Endothelial cell (in vitro differentiated cells): ENCODE data around the gene MRPL4. TPM values are rescaled to one million over a fixed set of nuclear protein-coding genes. Genes with fewer than 3 reads are reported as not detected.

Experiments
- DNase-seq: peaks from one replicate; pipeline ENCODE4 v3.0.0; 2021; ENCODE audit warnings: low spot score
- H3K27ac Mint-ChIP-seq: one replicate; pipeline ENCODE4 v1.8.0; 2021; ENCODE audit warnings: mixed read lengths, inconsistent platforms; ENCODE audit not compliant: unreplicated experiment
- H3K27me3 Mint-ChIP-seq: one replicate; pipeline ENCODE4 v1.8.0; 2021; ENCODE audit warnings: mild to moderate bottlenecking, moderate library complexity, mixed read lengths, inconsistent platforms; ENCODE audit not compliant: unreplicated experiment
- H3K36me3 Mint-ChIP-seq: one replicate; pipeline ENCODE4 v1.8.0; 2021; ENCODE audit warnings: mild to moderate bottlenecking, low read depth, mixed read lengths, inconsistent platforms; ENCODE audit not compliant: unreplicated experiment
- H3K4me1 Mint-ChIP-seq: one replicate; pipeline ENCODE4 v1.8.0; 2021; ENCODE audit warnings: mild to moderate bottlenecking, mixed read lengths, inconsistent platforms; ENCODE audit not compliant: unreplicated experiment
- H3K4me3 Mint-ChIP-seq: one replicate; pipeline ENCODE4 v1.8.0; 2021; ENCODE audit warnings: mild to moderate bottlenecking, mixed read lengths, inconsistent platforms; ENCODE audit not compliant: unreplicated experiment
- H3K9me3 Mint-ChIP-seq: one replicate; pipeline ENCODE4 v1.8.0; 2021; ENCODE audit warnings: mixed read lengths, inconsistent platforms; ENCODE audit not compliant: unreplicated experiment
- total RNA-seq: library from RNA; stranded (reverse); fragmentation: NEBNext Ultra II Directional; extraction: Animal tissue kit (Norgen Biotek cat#: 25700); gene quantifications from one replicate; pipeline ENCODE4 v1.2.1, GENCODE V29; 2021; ENCODE audit not compliant: unreplicated experiment
- TF ChIP-seq, protein P1 (sequence below): fragments of 200-600 bp; sonication (generic); IDR thresholded peaks from one replicate; pipeline ENCODE4 v1.5.0; 2021; ENCODE audit warnings: antibody characterized with exemption; ENCODE audit not compliant: unreplicated experiment

MRPL4 gene
- total RNA-seq, 1 donor from 2014 or later: 51.3 TPM

DNA sequence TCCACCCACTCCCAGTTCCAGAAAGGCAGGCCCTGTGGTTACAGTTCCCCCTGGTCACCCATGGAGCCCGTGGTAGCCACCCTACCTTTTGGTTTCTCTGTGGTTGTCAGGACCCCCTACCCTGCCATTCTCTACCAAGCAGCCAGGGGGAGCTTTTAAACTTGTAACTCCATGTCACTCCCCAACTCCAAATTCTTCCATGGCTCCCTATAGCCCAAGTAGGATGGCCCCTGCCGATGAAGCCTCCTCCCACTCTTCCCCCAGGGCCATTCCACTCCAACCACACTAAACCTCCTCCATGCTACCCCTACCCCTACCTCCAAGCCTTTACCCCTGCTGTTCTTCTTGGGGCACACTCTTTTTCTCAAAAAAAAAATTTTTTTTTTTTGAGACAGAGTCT lies 23.1 kb upstream of the MRPL4 start:
- TF ChIP-seq, protein P1, sequence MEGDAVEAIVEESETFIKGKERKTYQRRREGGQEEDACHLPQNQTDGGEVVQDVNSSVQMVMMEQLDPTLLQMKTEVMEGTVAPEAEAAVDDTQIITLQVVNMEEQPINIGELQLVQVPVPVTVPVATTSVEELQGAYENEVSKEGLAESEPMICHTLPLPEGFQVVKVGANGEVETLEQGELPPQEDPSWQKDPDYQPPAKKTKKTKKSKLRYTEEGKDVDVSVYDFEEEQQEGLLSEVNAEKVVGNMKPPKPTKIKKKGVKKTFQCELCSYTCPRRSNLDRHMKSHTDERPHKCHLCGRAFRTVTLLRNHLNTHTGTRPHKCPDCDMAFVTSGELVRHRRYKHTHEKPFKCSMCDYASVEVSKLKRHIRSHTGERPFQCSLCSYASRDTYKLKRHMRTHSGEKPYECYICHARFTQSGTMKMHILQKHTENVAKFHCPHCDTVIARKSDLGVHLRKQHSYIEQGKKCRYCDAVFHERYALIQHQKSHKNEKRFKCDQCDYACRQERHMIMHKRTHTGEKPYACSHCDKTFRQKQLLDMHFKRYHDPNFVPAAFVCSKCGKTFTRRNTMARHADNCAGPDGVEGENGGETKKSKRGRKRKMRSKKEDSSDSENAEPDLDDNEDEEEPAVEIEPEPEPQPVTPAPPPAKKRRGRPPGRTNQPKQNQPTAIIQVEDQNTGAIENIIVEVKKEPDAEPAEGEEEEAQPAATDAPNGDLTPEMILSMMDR: peak; percentile 58
- no peaks in the 10 kb centered on the region for H3K9me3 Mint-ChIP-seq
- H3K4me3 Mint-ChIP-seq: no peak overlapping the region
- peaks cover 6% of the 10 kb centered on the region for H3K4me1 Mint-ChIP-seq
- H3K36me3 Mint-ChIP-seq: peaks cover 12% of the 10 kb centered on the region
- no peak overlapping the region for H3K27ac Mint-ChIP-seq
- peak; percentile 47 for DNase-seq
- peaks cover 6% of the 10 kb centered on the region for H3K27me3 Mint-ChIP-seq

DNA sequence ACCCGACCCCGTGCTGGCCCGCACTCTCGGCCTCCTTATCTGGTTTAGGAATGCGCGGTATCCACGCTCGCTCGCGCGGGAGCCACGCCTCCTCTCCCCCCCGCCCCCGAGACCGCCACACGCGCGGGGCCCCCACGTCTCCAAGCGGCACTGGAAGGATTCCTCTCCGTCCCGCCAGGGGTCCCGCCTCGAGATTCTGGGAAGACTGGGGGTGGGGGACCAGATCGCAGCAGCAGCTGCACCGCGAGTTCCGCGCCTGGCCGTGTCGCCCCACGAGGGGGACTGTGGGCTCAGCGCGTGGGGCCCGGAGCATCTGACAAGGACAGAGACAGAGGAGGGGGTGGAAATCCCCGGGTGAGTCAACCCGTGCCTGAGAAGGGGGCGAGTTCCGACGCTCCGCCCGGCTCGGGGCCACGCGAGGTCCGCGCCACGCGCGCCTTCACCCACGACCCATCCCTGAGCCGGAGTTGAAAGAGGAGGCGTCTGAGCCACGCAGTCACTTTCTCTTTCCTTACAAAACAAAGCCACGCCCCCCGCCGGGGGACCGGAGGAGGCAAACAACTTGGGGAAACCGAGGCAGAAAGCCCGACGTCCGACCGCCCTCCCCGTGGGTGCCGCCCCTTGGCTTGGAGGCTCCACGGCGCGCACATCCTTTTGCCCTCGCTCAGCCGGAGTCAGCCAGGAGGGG lies 21.7 kb upstream of the MRPL4 start:
- H3K4me3 Mint-ChIP-seq: peak overlapping the region; percentile 86
- H3K36me3 Mint-ChIP-seq: peaks cover 8% of the 10 kb centered on the region
- TF ChIP-seq, protein P1: peak; percentile 15
- no peaks in the 10 kb centered on the region for H3K9me3 Mint-ChIP-seq
- peak; percentile 66 for DNase-seq
- H3K4me1 Mint-ChIP-seq: peaks cover 6% of the 10 kb centered on the region
- no peak overlapping the region for H3K27ac Mint-ChIP-seq
- peaks cover 6% of the 10 kb centered on the region for H3K27me3 Mint-ChIP-seq

DNA sequence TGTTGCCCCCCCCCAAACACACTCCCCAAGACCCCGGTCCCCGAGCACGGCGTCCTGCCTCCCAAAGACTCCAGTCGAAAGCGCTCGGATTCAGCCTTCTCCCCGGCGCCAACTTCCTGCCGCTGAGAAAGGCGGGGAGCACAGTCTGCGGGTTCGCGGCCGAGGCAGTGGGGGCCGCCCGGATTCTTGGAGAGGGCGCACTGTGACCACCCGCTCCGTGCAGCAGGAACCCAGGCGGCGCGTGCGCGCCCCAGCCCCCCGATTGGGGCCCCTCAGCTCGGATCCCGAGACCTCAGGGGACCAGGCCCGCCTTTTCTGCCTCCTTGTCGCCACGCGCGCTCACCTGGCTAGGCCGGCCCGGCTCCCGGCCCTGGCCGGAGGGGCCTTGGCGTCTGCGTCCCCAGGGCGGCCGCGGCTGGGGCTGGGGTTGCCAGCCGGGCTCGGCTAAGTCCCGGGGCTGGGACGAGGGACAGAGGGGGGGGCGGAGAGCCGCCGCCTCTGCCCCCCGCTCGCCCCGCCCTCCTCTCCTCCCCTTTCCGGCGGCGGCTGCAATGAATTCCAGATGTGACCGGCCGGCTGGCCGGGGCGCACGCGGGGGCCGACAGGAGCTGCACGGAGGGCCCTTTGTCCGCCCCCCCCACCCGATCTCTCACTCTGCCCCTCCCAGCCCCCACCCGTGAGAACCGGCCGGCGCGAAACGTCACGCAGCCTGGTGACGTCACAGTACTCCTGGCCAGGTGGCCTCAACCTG lies 21.0 kb upstream of the MRPL4 start, which contains the start of gene S1PR2:
TSS of gene S1PR2 (minus strand) at position 471 of the 751 bp plus-strand sequence. CDS start 6,426 bp downstream, outside the sequence.
- peak; percentile 82 for DNase-seq
- Mint-ChIP-seq H3K27ac (peak within 1 kb of the TSS; percentile 87), H3K27me3 (peaks cover 6% of the 10 kb centered on the region), H3K9me3 (no peaks in the 10 kb centered on the region), H3K4me3 (peak within 1 kb of the TSS; percentile 86), H3K36me3 (peaks cover 7% of the 10 kb centered on the region), H3K4me1 (peaks cover 9% of the 10 kb centered on the region)
- TF ChIP-seq, protein P1: no peak

DNA sequence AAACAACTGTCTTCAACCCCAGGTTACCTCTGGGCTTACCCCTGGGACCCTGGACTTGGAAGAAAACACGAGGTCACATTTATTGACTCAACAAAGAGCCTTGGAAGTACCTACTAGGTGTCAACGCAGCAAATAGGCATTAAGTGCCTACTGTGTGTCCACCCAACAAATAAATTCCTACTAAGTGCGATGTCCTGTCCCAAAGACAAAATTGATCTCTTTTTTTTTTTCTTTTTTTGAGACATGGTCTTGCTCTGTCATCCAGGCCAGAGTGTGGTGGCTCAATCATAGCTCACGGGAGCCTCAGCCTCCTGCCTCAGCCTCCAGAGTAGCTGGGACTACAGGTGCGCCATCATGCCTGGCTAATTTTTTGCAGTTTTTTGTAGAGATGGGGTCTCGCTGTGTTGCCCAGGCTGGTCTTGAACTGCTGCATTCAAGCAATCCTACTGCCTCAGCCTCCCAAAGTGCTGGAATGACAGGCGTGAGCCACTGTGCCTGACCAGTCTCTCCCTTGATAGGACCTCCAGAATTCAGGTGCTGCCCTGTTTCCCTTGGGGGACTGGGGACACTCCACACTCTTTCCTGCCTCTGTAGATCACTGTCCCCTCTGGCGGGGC lies 20.3 kb upstream of the MRPL4 start:
- H3K27ac Mint-ChIP-seq: peak overlapping the region; percentile 87
- peaks cover 6% of the 10 kb centered on the region for H3K27me3 Mint-ChIP-seq
- peaks cover 3% of the 10 kb centered on the region for H3K36me3 Mint-ChIP-seq
- no peak for DNase-seq
- H3K9me3 Mint-ChIP-seq: no peaks in the 10 kb centered on the region
- TF ChIP-seq, protein P1: no peak
- peak overlapping the region; percentile 85 for H3K4me3 Mint-ChIP-seq
- H3K4me1 Mint-ChIP-seq: peaks cover 10% of the 10 kb centered on the region
